GM19025 (cell line): ENCODE results near the gene SCAPER.
"Not testable (repeated sequence)": the region's sequence is repeated elsewhere in the genome, so short reads cannot be mapped to it uniquely, and the experiment has no call there.

Experiments used
- ATAC-seq: cut with Tn5 transposase; IDR thresholded peaks from one replicate; pipeline ENCODE4 v1.9.1; 2021; ENCODE audit warnings: mild to moderate bottlenecking, low read depth, moderate library complexity; ENCODE audit not compliant: unreplicated experiment

The SCAPER gene

GRCh38 chr15:76333720-76334437, 571.3 kb downstream of the SCAPER start:
- no peak for ATAC-seq

GRCh38 chr15:76333309-76333708, 571.8 kb downstream of the SCAPER start:
- no peak for ATAC-seq

GRCh38 chr15:76332796-76333195, 572.3 kb downstream of the SCAPER start:
- ATAC-seq = no peak

- no peak for ATAC-seq
Measured at GRCh38 chr15:76330080-76330680, 575.0 kb downstream of the SCAPER start.

- no peak for ATAC-seq
Measured at GRCh38 chr15:76328958-76329357, 576.2 kb downstream of the SCAPER start.

- no peak for ATAC-seq
Measured at GRCh38 chr15:76328106-76328696, 576.9 kb downstream of the SCAPER start.

GRCh38 chr15:76327191-76328105, 577.7 kb downstream of the SCAPER start:
- ATAC-seq = no peak

- no peak for ATAC-seq
Measured at GRCh38 chr15:76325704-76326103, 579.4 kb downstream of the SCAPER start.

GRCh38 chr15:76324066-76324465, 581.1 kb downstream of the SCAPER start:
- no peak for ATAC-seq

- no peak for ATAC-seq
Measured at GRCh38 chr15:76321602-76322001, 583.5 kb downstream of the SCAPER start.

GRCh38 chr15:76321171-76321570, 584.0 kb downstream of the SCAPER start:
- no peak for ATAC-seq

GRCh38 chr15:76320012-76320411, 585.1 kb downstream of the SCAPER start:
- ATAC-seq = no peak

- no peak for ATAC-seq
Measured at GRCh38 chr15:76313731-76314130, 591.4 kb downstream of the SCAPER start.

- ATAC-seq = not testable (repeated sequence)
Measured at GRCh38 chr15:76313175-76313567, 592.0 kb downstream of the SCAPER start.

- no peak for ATAC-seq
Measured at GRCh38 chr15:76312540-76313174, 592.5 kb downstream of the SCAPER start.

- ATAC-seq = peak; percentile 97
Measured at GRCh38 chr15:76311100-76311953, 593.8 kb downstream of the SCAPER start, which contains the start of gene ETFA. TSS of gene ETFA (minus strand) at chr15:76311469. CDS start at chr15:76311388, 81 bp downstream.

- ATAC-seq = no peak
Measured at GRCh38 chr15:76310475-76311099, 594.6 kb downstream of the SCAPER start.

- ATAC-seq = no peak
Measured at GRCh38 chr15:76309601-76310330, 595.4 kb downstream of the SCAPER start.
